Measurements from ENCODE around the gene GDPD4. TPM values are rescaled to one million over a fixed set of nuclear protein-coding genes. Genes with fewer than 3 reads are reported as not detected.

Gene GDPD4
- total and polyA plus RNA-seq, 9 donors, result 0.13 to 0.67 (median 0.25) TPM; not detected in 1

DNA sequence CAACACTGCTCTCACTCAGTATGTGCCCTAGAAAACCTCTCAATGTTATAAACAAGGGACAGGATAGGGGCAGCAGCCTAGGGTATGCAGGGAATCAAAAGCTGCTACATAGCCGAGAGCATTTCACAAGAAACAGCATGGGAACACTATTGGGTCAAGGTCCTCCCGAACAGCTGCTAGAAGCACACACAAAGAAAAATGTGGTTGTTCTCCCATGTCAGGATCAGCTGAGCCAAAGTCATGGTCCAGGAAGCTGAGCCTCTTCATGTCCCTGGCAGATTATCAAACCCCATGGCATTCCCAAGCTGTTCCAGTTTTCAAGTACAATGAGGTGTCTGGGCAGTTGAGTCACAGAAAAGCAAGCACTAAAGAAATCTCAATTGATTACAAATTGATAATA is 21.0 kb upstream of the GDPD4 start:
- H3K27me3 ChIP-seq (ENCODE audit: control insufficient read depth, insufficient read depth, low read length), result no peaks in the 10 kb centered on the region
- H3K36me3 ChIP-seq (ENCODE audit: control insufficient read depth, insufficient read depth, low read length), result peaks cover 11% of the 10 kb centered on the region
- no peaks in the 10 kb centered on the region for H3K4me1 ChIP-seq (ENCODE audit: control insufficient read depth, insufficient read depth, low read length)
- peak; percentile 59 for DNase-seq
- H3K9me3 ChIP-seq (replicated peaks; ENCODE audit: control insufficient read depth, low read depth, low read length), result no peaks in the 10 kb centered on the region
- H3K27ac ChIP-seq (ENCODE audit: low read length), result no peak overlapping the region
- WGBS (ENCODE audit: insufficient coverage), result 85% methylated on average over 2 of the region's 2 CpGs
- no peak overlapping the region for H3K4me3 ChIP-seq (ENCODE audit: low read length)

DNA sequence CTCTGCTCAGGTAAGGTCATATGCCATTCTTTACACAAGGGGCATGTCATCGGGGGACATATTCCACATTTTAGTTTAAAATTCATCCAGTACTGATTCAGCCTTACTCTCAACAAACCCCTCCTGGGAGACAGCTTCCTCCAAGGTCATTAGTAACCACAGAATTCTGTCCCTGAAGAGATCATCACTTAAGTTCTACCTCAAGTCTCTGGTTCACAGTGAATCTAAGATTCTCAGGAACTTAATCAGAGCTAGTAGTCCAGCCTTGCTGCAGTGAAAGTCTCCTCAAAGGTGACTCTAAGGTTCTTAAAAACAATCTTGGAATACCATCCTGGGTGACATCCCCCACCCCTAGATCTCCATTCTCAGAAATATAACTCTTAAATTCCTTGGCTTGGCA is 18.9 kb upstream of the GDPD4 start:
- no peaks in the 10 kb centered on the region for H3K27me3 ChIP-seq (ENCODE audit: control insufficient read depth, insufficient read depth, low read length)
- no peak overlapping the region for H3K4me3 ChIP-seq (ENCODE audit: low read length)
- peaks cover 11% of the 10 kb centered on the region for H3K36me3 ChIP-seq (ENCODE audit: control insufficient read depth, insufficient read depth, low read length)
- no peaks in the 10 kb centered on the region for H3K4me1 ChIP-seq (ENCODE audit: control insufficient read depth, insufficient read depth, low read length)
- H3K27ac ChIP-seq (ENCODE audit: low read length), result no peak overlapping the region
- no peaks in the 10 kb centered on the region for H3K9me3 ChIP-seq (replicated peaks; ENCODE audit: control insufficient read depth, low read depth, low read length)
- 100% methylated on average over 1 of the region's 1 CpG for WGBS (ENCODE audit: insufficient coverage)
- no peak for DNase-seq

DNA sequence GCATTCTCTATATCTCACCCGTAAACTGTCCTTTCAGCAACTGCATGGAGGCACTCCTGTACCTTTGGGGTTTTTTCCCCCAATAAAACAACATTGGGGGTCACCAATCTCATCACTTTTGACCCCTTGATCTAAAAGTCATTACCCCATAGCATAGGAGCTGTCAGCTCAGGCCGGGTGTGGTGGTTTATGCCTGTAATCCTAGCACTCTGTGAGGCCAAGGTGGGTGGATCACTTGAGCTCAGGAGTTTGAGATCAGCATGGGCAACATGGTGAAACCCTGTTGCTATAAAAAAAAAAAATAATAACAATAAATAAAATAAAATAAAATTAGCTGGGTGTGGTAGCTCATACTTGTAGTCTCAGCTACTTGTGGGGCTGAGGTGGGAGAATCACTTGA is 17.1 kb upstream of the GDPD4 start:
- Histone ChIP-seq H3K9me3 (replicated peaks; ENCODE audit: control insufficient read depth, low read depth, low read length) (no peaks in the 10 kb centered on the region), H3K36me3 (ENCODE audit: control insufficient read depth, insufficient read depth, low read length) (peaks cover 9% of the 10 kb centered on the region), H3K4me1 (ENCODE audit: control insufficient read depth, insufficient read depth, low read length) (no peaks in the 10 kb centered on the region), H3K4me3 (ENCODE audit: low read length) (no peak overlapping the region), H3K27me3 (ENCODE audit: control insufficient read depth, insufficient read depth, low read length) (no peaks in the 10 kb centered on the region), H3K27ac (ENCODE audit: low read length) (no peak overlapping the region)
- WGBS (ENCODE audit: insufficient coverage), result 100% methylated on average over 1 of the region's 2 CpGs
- DNase-seq, result no peak

DNA sequence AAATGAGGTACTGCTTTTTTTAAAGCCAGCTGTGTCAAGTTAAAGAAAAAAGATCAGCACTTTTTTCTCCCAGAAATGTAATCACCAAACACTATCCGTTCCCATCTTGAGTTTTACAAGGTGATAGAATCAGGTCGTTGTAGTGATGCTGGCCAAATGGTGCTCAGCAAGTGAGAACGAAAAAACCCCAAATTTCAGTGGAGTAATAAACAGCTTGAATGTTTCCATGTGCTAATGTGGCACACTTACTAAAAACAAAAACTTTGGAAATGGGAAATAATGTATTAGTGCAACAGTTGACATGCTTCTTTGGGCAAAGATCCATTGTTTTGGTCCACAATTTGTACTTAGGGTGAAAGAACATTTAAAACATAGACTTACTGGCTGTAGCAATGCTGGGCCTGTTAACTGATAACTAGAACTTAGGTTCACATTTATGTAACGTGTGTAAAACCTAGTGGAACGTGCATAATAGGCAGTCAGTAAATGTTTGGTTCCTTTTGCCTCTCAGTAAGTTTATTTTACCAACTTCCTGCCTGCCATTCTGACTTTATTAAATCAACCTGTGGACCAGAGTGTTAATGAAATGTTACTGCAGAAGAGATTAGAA is 15.4 kb upstream of the GDPD4 start:
- Histone ChIP-seq H3K4me1 (ENCODE audit: control insufficient read depth, insufficient read depth, low read length) (no peaks in the 10 kb centered on the region), H3K36me3 (ENCODE audit: control insufficient read depth, insufficient read depth, low read length) (peaks cover 5% of the 10 kb centered on the region), H3K27me3 (ENCODE audit: control insufficient read depth, insufficient read depth, low read length) (no peaks in the 10 kb centered on the region), H3K4me3 (ENCODE audit: low read length) (no peak overlapping the region), H3K27ac (ENCODE audit: low read length) (no peak overlapping the region), H3K9me3 (replicated peaks; ENCODE audit: control insufficient read depth, low read depth, low read length) (no peaks in the 10 kb centered on the region)
- WGBS (ENCODE audit: insufficient coverage), result no CpG with 5 or more reads among the region's 5 CpGs
- peak; percentile 36 for DNase-seq

DNA sequence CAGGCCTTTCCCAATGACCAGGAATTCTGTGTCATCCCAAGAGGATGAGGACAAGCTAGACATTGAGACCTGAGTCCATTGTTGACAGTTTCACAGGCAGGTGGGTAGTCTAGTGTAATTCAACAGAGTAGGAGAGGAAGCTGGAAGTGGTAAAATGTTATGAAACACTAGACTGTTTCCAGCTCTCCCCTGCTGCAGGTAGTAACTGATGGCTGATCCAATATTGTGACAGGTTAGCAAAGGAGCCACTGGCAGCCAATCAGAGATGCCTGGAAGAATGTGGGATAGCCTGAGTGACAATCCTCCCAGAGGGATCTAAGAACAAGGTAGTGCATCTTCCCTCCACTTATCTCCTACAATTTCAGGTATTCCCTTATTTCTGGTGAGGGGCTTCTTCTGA is 10.6 kb upstream of the GDPD4 start:
- Histone ChIP-seq H3K27ac (ENCODE audit: low read length) (no peak overlapping the region), H3K36me3 (ENCODE audit: control insufficient read depth, insufficient read depth, low read length) (no peaks in the 10 kb centered on the region), H3K4me1 (ENCODE audit: control insufficient read depth, insufficient read depth, low read length) (no peaks in the 10 kb centered on the region), H3K9me3 (replicated peaks; ENCODE audit: control insufficient read depth, low read depth, low read length) (no peaks in the 10 kb centered on the region), H3K27me3 (ENCODE audit: control insufficient read depth, insufficient read depth, low read length) (no peaks in the 10 kb centered on the region), H3K4me3 (ENCODE audit: low read length) (no peak overlapping the region)
- no peak for DNase-seq

DNA sequence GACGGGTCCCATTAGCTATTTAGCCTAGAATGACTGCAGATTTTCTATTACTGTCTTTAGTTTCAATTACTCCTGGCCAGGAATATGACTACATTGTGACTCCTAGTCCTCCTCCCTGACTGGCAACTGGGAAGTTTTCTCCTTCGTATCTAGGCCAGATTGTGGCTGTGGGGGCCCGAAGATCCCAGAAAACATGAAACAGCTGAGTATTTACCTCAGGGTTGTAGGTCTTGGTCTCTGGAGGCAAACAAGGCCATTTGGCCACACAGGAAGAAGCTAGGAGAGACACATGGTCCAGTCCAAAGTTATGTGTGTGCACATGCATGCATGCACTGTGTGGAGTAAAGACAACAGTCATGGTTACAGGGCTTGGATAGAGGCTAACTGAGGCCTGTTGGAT is 10.2 kb upstream of the GDPD4 start:
- no peaks in the 10 kb centered on the region for H3K4me1 ChIP-seq (ENCODE audit: control insufficient read depth, insufficient read depth, low read length)
- 92% methylated on average over 2 of the region's 3 CpGs for WGBS (ENCODE audit: insufficient coverage)

DNA sequence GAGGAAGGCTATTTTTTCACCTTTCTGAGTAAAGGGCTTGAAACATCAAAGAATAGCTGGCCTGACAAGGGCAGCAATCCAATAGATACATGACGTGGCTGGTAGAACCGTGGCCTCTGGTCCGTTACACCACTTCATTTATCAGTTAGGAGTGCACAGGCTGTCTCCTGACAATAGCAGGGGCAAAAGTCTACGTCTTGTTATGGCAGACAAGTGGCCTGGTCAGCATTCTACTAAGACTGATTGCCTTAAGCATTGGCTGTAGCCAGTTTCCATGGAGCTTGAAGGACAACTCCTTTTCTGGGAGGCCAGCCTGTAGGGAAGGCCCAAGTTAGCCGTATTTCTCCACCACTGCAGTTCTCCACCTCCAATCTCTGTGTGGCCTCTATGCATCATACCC is 9.2 kb upstream of the GDPD4 start:
- Histone ChIP-seq H3K36me3 (ENCODE audit: control insufficient read depth, insufficient read depth, low read length) (no peaks in the 10 kb centered on the region), H3K4me1 (ENCODE audit: control insufficient read depth, insufficient read depth, low read length) (no peaks in the 10 kb centered on the region), H3K27ac (ENCODE audit: low read length) (no peak overlapping the region), H3K9me3 (replicated peaks; ENCODE audit: control insufficient read depth, low read depth, low read length) (no peaks in the 10 kb centered on the region), H3K4me3 (ENCODE audit: low read length) (no peak overlapping the region), H3K27me3 (ENCODE audit: control insufficient read depth, insufficient read depth, low read length) (no peaks in the 10 kb centered on the region)
- 88% methylated on average over 4 of the region's 5 CpGs for WGBS (ENCODE audit: insufficient coverage)
- no peak for DNase-seq

More for the DNA sequence above, 10.2 kb upstream of the GDPD4 start:
- Histone ChIP-seq H3K27ac (ENCODE audit: low read length) (no peak overlapping the region), H3K36me3 (ENCODE audit: control insufficient read depth, insufficient read depth, low read length) (no peaks in the 10 kb centered on the region), H3K9me3 (replicated peaks; ENCODE audit: control insufficient read depth, low read depth, low read length) (no peaks in the 10 kb centered on the region), H3K4me3 (ENCODE audit: low read length) (no peak overlapping the region), H3K27me3 (ENCODE audit: control insufficient read depth, insufficient read depth, low read length) (no peaks in the 10 kb centered on the region)
- no peak for DNase-seq

DNA sequence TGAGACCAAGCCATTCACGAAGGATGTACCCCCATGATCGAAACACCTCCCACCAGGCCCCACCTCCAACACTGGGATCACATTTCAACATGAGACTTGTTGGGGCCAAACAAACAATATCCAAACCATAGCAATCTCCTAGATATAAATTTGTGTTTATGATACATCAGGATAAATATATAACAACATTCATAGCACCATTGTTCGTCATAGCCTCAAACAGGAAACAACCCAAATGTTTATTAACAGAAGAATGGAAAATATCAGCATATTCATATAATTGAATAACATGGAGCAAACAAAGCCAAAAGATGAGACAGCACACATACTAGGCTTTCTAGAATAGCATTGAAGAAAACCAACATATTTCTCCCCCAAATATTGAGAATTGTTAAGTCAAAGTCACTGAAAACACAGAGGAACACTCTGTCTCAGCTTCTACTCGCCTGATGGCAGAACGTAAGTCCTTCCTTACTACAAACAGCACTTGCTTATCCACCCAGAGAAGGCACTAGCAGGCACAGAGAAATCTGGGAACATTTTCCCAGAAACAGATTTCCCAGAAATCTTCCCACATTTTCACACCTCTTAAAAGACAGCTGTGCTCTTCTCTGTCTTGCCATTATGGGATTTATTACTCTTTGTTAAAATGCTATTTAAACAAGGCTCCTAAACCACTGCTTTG is 8.1 kb upstream of the GDPD4 start:
- Histone ChIP-seq H3K4me3 (ENCODE audit: low read length) (no peak overlapping the region), H3K27me3 (ENCODE audit: control insufficient read depth, insufficient read depth, low read length) (no peaks in the 10 kb centered on the region), H3K4me1 (ENCODE audit: control insufficient read depth, insufficient read depth, low read length) (no peaks in the 10 kb centered on the region), H3K36me3 (ENCODE audit: control insufficient read depth, insufficient read depth, low read length) (no peaks in the 10 kb centered on the region), H3K27ac (ENCODE audit: low read length) (peak overlapping the region; percentile 42), H3K9me3 (replicated peaks; ENCODE audit: control insufficient read depth, low read depth, low read length) (no peaks in the 10 kb centered on the region)
- 44% methylated on average over 2 of the region's 5 CpGs for WGBS (ENCODE audit: insufficient coverage)
- DNase-seq, result peak; percentile 35

DNA sequence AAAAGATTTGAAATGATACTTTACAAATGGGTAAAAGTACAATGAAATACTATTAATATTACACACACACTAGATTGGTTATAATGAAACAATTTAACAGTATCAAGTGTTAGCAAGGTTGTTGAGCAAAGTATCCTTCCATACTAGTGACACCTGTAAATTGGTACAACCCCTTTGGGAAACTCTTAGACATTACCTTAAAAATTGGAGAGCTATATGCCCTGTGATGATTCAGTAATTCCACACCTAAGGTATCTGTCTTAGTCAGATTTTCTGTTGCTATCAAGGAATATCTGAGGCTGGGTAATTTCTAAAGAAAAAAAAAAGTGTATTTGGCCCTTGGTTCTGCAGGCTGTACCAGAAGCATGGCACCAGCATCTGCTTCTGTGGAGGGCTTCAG is 7.4 kb upstream of the GDPD4 start:
- no peaks in the 10 kb centered on the region for H3K27me3 ChIP-seq (ENCODE audit: control insufficient read depth, insufficient read depth, low read length)
- DNase-seq, result no peak
- no peaks in the 10 kb centered on the region for H3K36me3 ChIP-seq (ENCODE audit: control insufficient read depth, insufficient read depth, low read length)
- H3K27ac ChIP-seq (ENCODE audit: low read length), result no peak overlapping the region
- H3K4me1 ChIP-seq (ENCODE audit: control insufficient read depth, insufficient read depth, low read length), result no peaks in the 10 kb centered on the region
- no peak overlapping the region for H3K4me3 ChIP-seq (ENCODE audit: low read length)
- H3K9me3 ChIP-seq (replicated peaks; ENCODE audit: control insufficient read depth, low read depth, low read length), result no peaks in the 10 kb centered on the region

DNA sequence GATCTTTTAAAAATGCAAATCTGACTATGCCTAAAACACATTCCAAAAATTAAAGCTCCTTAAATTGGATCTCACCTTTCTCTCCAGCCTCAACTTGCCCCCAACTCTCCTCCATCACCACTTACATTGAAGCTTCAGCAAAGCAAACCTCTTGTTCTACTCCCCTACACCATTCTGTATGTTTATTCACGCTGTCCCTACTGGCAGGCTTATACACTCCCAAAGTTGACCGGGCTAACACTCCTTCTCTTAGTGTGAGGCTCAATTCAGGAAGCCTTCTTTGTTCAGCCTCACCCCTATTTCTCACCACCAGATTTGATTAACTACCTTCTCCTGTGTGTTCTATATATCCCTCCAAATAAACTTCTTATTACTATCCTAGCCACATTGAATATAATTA is 1.8 kb upstream of the GDPD4 start:
- H3K9me3 ChIP-seq (replicated peaks; ENCODE audit: control insufficient read depth, low read depth, low read length), result no peaks in the 10 kb centered on the region
- WGBS (ENCODE audit: insufficient coverage), result 67% methylated on average over 2 of the region's 2 CpGs
- no peaks in the 10 kb centered on the region for H3K36me3 ChIP-seq (ENCODE audit: control insufficient read depth, insufficient read depth, low read length)
- H3K27me3 ChIP-seq (ENCODE audit: control insufficient read depth, insufficient read depth, low read length), result no peaks in the 10 kb centered on the region
- no peak for DNase-seq
- no peaks in the 10 kb centered on the region for H3K4me1 ChIP-seq (ENCODE audit: control insufficient read depth, insufficient read depth, low read length)
- no peak overlapping the region for H3K4me3 ChIP-seq (ENCODE audit: low read length)
- no peak overlapping the region for H3K27ac ChIP-seq (ENCODE audit: low read length)

DNA sequence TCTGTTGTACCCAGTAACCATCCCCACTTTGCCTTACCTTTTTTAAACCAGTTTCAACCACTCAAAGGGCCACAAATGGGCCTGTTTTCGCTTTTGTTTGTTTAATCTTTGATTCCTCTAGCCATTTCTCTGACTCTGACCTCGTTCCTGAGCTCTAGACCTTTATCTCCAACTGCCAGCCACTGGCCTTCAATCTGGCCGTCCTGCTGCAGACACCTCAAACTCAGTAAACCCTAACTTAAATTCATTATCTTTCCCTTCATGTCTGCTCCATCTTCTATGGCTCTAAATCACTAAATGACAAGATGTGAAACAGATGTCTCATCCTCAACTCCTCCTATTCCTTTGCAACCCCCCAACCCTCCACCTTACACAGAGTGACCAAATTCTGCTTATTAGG is 1.3 kb upstream of the GDPD4 start:
- Histone ChIP-seq H3K27me3 (ENCODE audit: control insufficient read depth, insufficient read depth, low read length) (no peaks in the 10 kb centered on the region), H3K9me3 (replicated peaks; ENCODE audit: control insufficient read depth, low read depth, low read length) (no peaks in the 10 kb centered on the region), H3K27ac (ENCODE audit: low read length) (no peak overlapping the region), H3K36me3 (ENCODE audit: control insufficient read depth, insufficient read depth, low read length) (no peaks in the 10 kb centered on the region), H3K4me1 (ENCODE audit: control insufficient read depth, insufficient read depth, low read length) (no peaks in the 10 kb centered on the region), H3K4me3 (ENCODE audit: low read length) (no peak overlapping the region)
- no peak for DNase-seq
- 43% methylated on average over 3 of the region's 3 CpGs for WGBS (ENCODE audit: insufficient coverage)
